ENCODE data around the gene CAPNS1.

CAPNS1 gene

DNA sequence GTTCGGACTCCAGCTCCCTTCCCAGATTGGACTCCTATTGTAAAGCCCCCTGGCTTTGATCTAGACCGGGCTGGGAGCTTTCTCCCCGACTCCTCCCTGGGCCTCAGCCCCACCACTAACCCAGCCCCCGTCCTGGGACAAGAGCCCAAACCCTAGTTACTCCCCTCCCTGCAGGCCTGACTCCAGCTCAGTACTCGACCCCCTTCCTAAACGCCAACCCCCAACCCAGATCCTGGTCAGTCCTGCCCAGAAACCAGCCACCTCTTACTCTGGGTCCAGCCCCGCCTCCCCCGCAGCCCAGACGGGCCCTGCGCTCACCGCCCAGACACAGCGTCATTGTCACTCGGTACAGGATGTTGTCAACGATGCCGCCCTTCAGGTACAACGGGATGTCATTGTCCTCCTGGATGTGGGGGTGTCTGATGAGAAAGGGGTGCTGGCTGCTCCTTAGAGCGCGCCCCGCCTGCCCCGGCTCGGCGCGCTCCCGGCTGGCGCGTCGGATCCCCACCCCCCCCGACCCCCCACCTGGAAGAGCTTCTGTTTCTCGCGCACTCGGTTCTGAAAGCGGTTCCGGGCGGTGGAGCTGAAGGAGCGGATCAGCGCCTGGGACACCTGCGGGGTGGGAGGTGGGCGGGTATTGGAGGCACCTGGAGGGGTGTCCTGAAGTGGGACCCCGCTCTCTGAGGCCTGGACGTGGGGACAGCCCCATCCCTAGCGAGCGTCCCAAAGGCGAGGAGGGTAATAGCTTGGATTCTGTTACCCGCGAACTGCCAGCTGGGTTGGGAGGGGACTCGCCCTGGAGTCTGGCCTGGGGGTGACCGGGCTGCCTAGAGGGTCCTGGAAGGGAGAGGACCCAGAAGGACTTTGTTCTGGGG is 11.5 kb downstream of the CAPNS1 start:
- Histone ChIP-seq H3K36me3 (ENCODE audit: low read depth) (peaks cover 63% of the 10 kb centered on the region), H3K27me3 (ENCODE audit: insufficient read depth, poor library complexity, severe bottlenecking) (no peaks in the 10 kb centered on the region), H3K9me3 (ENCODE audit: severe bottlenecking) (no peaks in the 10 kb centered on the region), H3K27ac (ENCODE audit: poor library complexity, severe bottlenecking) (no peak overlapping the region), H3K4me1 (ENCODE audit: insufficient read depth, poor library complexity, severe bottlenecking) (peaks cover 13% of the 10 kb centered on the region), H3K4me3 (ENCODE audit: severe bottlenecking) (no peak overlapping the region)
- TF ChIP-seq, protein P1, sequence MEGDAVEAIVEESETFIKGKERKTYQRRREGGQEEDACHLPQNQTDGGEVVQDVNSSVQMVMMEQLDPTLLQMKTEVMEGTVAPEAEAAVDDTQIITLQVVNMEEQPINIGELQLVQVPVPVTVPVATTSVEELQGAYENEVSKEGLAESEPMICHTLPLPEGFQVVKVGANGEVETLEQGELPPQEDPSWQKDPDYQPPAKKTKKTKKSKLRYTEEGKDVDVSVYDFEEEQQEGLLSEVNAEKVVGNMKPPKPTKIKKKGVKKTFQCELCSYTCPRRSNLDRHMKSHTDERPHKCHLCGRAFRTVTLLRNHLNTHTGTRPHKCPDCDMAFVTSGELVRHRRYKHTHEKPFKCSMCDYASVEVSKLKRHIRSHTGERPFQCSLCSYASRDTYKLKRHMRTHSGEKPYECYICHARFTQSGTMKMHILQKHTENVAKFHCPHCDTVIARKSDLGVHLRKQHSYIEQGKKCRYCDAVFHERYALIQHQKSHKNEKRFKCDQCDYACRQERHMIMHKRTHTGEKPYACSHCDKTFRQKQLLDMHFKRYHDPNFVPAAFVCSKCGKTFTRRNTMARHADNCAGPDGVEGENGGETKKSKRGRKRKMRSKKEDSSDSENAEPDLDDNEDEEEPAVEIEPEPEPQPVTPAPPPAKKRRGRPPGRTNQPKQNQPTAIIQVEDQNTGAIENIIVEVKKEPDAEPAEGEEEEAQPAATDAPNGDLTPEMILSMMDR (IDR thresholded peaks at IDR 0.05; ENCODE audit: poor library complexity, severe bottlenecking), result no peak
- ATAC-seq (ENCODE audit: low read depth), result no peak
- DNase-seq (ENCODE audit: low spot score), result no peak

GRCh38 chr19:36152019-36152351 is 12.1 kb downstream of the CAPNS1 start:
- peaks cover 13% of the 10 kb centered on the region for H3K4me1 ChIP-seq (ENCODE audit: insufficient read depth, poor library complexity, severe bottlenecking)
- no peak for ATAC-seq (ENCODE audit: low read depth)

DNA sequence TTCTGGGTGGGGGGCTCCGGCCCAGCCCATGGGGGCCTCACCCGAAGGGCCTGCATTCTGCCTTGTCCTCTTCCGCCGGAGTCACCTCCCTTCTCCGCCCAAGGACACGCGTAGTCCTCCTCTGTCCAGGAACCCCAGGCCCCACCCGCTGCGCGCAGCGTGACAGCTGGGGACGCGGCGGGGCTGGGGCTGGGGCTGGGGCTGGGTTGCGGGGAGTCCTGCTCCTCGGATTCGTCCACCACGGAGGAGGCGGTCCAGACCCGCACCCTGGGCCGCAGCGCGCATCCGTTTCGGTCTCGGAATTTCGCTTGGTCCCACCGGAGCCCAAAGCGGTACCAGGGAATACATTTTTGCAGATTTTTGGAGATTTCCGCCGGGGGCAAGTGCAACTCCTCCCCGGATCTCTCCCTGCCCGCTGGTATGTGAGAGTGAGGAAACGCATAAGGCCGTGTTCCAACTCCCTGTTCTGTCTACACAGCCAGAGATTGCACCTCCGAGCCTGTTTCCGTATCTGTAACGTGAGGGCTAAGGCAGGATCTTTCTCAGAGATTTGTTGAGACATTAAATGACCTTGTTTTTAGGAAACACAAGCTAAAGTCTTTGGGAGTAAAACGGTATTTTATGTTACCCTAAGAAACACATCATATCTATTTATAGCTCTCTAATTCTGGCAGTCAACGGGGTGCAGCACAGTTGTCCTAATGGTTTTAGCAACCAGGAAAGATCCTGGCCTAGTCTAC is 12.7 kb downstream of the CAPNS1 start, which contains the start of gene COX7A1:
COX7A1 (minus strand) TSS at position 96 of the 740 bp plus-strand sequence; CDS start at position 56, 40 bp downstream.
- Histone ChIP-seq H3K36me3 (ENCODE audit: low read depth) (peaks cover 51% of the 10 kb centered on the region), H3K4me3 (ENCODE audit: severe bottlenecking) (no peak within 1 kb of the TSS), H3K27me3 (ENCODE audit: insufficient read depth, poor library complexity, severe bottlenecking) (no peaks in the 10 kb centered on the region), H3K4me1 (ENCODE audit: insufficient read depth, poor library complexity, severe bottlenecking) (peaks cover 13% of the 10 kb centered on the region), H3K9me3 (ENCODE audit: severe bottlenecking) (no peaks in the 10 kb centered on the region), H3K27ac (ENCODE audit: poor library complexity, severe bottlenecking) (no peak within 1 kb of the TSS)
- DNase-seq (ENCODE audit: low spot score) (no peak), ATAC-seq (ENCODE audit: low read depth) (no peak)
- TF ChIP-seq, protein P1 (IDR thresholded peaks at IDR 0.05; ENCODE audit: poor library complexity, severe bottlenecking), result no peak

More at GRCh38 chr19:36152019-36152351, 12.1 kb downstream of the CAPNS1 start:
- DNase-seq (ENCODE audit: low spot score), result no peak
- Histone ChIP-seq H3K9me3 (ENCODE audit: severe bottlenecking) (no peaks in the 10 kb centered on the region), H3K4me3 (ENCODE audit: severe bottlenecking) (no peak overlapping the region), H3K36me3 (ENCODE audit: low read depth) (peaks cover 57% of the 10 kb centered on the region), H3K27me3 (ENCODE audit: insufficient read depth, poor library complexity, severe bottlenecking) (no peaks in the 10 kb centered on the region), H3K27ac (ENCODE audit: poor library complexity, severe bottlenecking) (no peak overlapping the region)
- TF ChIP-seq, protein P1 (IDR thresholded peaks at IDR 0.05; ENCODE audit: poor library complexity, severe bottlenecking), result no peak

- TF ChIP-seq, protein P1 (IDR thresholded peaks at IDR 0.05; ENCODE audit: poor library complexity, severe bottlenecking), result no peak
- ATAC-seq (ENCODE audit: low read depth), result no peak
These were observed 13.3 kb downstream of the CAPNS1 start for GRCh38 chr19:36153126-36153525.

More at GRCh38 chr19:36153126-36153525, 13.3 kb downstream of the CAPNS1 start:
- no peak for DNase-seq (ENCODE audit: low spot score)
- Histone ChIP-seq H3K4me1 (ENCODE audit: insufficient read depth, poor library complexity, severe bottlenecking) (peaks cover 13% of the 10 kb centered on the region), H3K27me3 (ENCODE audit: insufficient read depth, poor library complexity, severe bottlenecking) (no peaks in the 10 kb centered on the region), H3K4me3 (ENCODE audit: severe bottlenecking) (no peak overlapping the region), H3K9me3 (ENCODE audit: severe bottlenecking) (no peaks in the 10 kb centered on the region), H3K27ac (ENCODE audit: poor library complexity, severe bottlenecking) (no peak overlapping the region), H3K36me3 (ENCODE audit: low read depth) (peaks cover 45% of the 10 kb centered on the region)
